Panc1 (cell line): ENCODE results near the gene NCK1.

Experiments used
- CTCF ChIP-seq: fragments of 450-650 bp; IDR thresholded peaks from 2 replicates; pipeline ENCODE4 v1.5.1; 2017; ENCODE audit warnings: mild to moderate bottlenecking
- POLR2AphosphoS5 ChIP-seq: IDR thresholded peaks from 2 replicates; pipeline ENCODE4 v1.6.1; 2012; ENCODE audit warnings: mild to moderate bottlenecking, low read depth, low read length, moderate library complexity
- REST ChIP-seq, 2 experiments: IDR thresholded peaks; 2 replicates each; pipeline ENCODE4 v1.6.1; 2011 to 2012; ENCODE audit warnings: low read depth in 2 of 2, control low read depth in 1 of 2, low read length in 1 of 2, mild to moderate bottlenecking in 1 of 2, moderate library complexity in 1 of 2; ENCODE audit not compliant: insufficient read depth in 1 of 2
- SIN3A ChIP-seq: IDR thresholded peaks from 2 replicates; pipeline ENCODE4 v1.6.1; 2012; ENCODE audit warnings: low read depth, mild to moderate bottlenecking, low read length, moderate library complexity, borderline replicate concordance; ENCODE audit not compliant: insufficient read depth
- TCF7L2 ChIP-seq: IDR thresholded peaks from 2 replicates; pipeline ENCODE4 v1.6.1; 2011; ENCODE audit warnings: mild to moderate bottlenecking, low read depth, low read length, inconsistent platforms

- TF ChIP-seq CTCF (peak; percentile 21; the same call in 1 of the 2 replicates), POLR2AphosphoS5 (no peak), REST (IDR thresholded peaks at IDR 0.05; ENCODE audit: insufficient read depth in 1 of 2, low read depth in 2 of 2, low read length in 1 of 2) (no peak), TCF7L2 (no peak), SIN3A (no peak)
Measured at GRCh38 chr3:136949708-136950107, 87.7 kb downstream of the NCK1 start.
